ENCODE measurements around the gene IGFBPL1. TPM values are rescaled to one million over a fixed set of nuclear protein-coding genes. Genes with fewer than 3 reads are reported as not detected.

The IGFBPL1 gene
- polyA plus RNA-seq, 2 of the 4 experiments (the other 2 are of a cell fraction): 2.5 to 2.7 TPM

GRCh38 chr9:38391278-38392118 is 32.8 kb downstream of the IGFBPL1 start:
- 88% methylated on average over 18 of the region's 18 CpGs for WGBS (ENCODE audit: missing lambda C conversion rate)
- Histone ChIP-seq H3K4me1 (peaks cover 14% of the 10 kb centered on the region; the same call in 1 of the 3 replicates), H3K27ac (no peak overlapping the region; a peak in 5 of 6 replicates), H3K4me2 (peak overlapping the region; percentile 94), H3K9me3 (no peaks in the 10 kb centered on the region), H3K4me3 (peak overlapping the region; percentile 66)
- DNase-seq (ENCODE audit: low read depth in 1 of 2, low spot score in 1 of 2) (no peak), FAIRE-seq (no peak), ATAC-seq (no peak)
- ChIA-PET CTCF (interaction anchor here (0.7 to 3.9 kb wide), 5 partner anchors 9 to 476 kb away, joined by 3 to 18 read pairs (median 11); no protein-coding TSS in a partner anchor), POLR2A (interaction anchor here (0.6 kb wide), 1 partner anchor 907 kb away, joined by 4 read pairs; no protein-coding TSS in a partner anchor)
- TF ChIP-seq POLR2AphosphoS2 (conservative IDR thresholded peaks at IDR 0.05; ENCODE audit: low read length) (no peak), BHLHE40 (IDR thresholded peaks at IDR 0.05; ENCODE audit: low read depth, low read length) (no peak), RARB (CRISPR knock-in tag; IDR thresholded peaks at IDR 0.05) (no peak), HOXB13 (CRISPR knock-in tag; IDR thresholded peaks at IDR 0.05; ENCODE audit: low read depth) (no peak), FOSL2 (IDR thresholded peaks at IDR 0.05) (no peak), FOSL2 (CRISPR knock-in tag; IDR thresholded peaks at IDR 0.05) (no peak), CHD4 (IDR thresholded peaks at IDR 0.05; ENCODE audit: borderline replicate concordance) (no peak), FOSB (CRISPR knock-in tag; IDR thresholded peaks at IDR 0.05) (no peak), ELK1 (IDR thresholded peaks at IDR 0.05; ENCODE audit: low read depth, low read length) (no peak), ZSCAN20 (CRISPR knock-in tag; IDR thresholded peaks at IDR 0.05) (no peak), KDM5A (IDR thresholded peaks at IDR 0.05) (no peak)
- TF ChIP-seq, protein P1, sequence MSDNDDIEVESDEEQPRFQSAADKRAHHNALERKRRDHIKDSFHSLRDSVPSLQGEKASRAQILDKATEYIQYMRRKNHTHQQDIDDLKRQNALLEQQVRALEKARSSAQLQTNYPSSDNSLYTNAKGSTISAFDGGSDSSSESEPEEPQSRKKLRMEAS (IDR thresholded peaks at IDR 0.05): no peak
- TF ChIP-seq, protein P2, sequence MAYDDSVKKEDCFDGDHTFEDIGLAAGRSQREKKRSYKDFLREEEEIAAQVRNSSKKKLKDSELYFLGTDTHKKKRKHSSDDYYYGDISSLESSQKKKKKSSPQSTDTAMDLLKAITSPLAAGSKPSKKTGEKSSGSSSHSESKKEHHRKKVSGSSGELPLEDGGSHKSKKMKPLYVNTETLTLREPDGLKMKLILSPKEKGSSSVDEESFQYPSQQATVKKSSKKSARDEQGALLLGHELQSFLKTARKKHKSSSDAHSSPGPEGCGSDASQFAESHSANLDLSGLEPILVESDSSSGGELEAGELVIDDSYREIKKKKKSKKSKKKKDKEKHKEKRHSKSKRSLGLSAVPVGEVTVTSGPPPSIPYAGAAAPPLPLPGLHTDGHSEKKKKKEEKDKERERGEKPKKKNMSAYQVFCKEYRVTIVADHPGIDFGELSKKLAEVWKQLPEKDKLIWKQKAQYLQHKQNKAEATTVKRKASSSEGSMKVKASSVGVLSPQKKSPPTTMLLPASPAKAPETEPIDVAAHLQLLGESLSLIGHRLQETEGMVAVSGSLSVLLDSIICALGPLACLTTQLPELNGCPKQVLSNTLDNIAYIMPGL (CRISPR knock-in tag; IDR thresholded peaks at IDR 0.05; ENCODE audit: borderline replicate concordance): no peak
- TF ChIP-seq, protein P3, sequence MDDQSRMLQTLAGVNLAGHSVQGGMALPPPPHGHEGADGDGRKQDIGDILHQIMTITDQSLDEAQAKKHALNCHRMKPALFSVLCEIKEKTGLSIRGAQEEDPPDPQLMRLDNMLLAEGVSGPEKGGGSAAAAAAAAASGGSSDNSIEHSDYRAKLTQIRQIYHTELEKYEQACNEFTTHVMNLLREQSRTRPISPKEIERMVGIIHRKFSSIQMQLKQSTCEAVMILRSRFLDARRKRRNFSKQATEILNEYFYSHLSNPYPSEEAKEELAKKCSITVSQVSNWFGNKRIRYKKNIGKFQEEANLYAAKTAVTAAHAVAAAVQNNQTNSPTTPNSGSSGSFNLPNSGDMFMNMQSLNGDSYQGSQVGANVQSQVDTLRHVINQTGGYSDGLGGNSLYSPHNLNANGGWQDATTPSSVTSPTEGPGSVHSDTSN (IDR thresholded peaks at IDR 0.05): no peak
- TF ChIP-seq, protein P4, sequence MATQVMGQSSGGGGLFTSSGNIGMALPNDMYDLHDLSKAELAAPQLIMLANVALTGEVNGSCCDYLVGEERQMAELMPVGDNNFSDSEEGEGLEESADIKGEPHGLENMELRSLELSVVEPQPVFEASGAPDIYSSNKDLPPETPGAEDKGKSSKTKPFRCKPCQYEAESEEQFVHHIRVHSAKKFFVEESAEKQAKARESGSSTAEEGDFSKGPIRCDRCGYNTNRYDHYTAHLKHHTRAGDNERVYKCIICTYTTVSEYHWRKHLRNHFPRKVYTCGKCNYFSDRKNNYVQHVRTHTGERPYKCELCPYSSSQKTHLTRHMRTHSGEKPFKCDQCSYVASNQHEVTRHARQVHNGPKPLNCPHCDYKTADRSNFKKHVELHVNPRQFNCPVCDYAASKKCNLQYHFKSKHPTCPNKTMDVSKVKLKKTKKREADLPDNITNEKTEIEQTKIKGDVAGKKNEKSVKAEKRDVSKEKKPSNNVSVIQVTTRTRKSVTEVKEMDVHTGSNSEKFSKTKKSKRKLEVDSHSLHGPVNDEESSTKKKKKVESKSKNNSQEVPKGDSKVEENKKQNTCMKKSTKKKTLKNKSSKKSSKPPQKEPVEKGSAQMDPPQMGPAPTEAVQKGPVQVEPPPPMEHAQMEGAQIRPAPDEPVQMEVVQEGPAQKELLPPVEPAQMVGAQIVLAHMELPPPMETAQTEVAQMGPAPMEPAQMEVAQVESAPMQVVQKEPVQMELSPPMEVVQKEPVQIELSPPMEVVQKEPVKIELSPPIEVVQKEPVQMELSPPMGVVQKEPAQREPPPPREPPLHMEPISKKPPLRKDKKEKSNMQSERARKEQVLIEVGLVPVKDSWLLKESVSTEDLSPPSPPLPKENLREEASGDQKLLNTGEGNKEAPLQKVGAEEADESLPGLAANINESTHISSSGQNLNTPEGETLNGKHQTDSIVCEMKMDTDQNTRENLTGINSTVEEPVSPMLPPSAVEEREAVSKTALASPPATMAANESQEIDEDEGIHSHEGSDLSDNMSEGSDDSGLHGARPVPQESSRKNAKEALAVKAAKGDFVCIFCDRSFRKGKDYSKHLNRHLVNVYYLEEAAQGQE (IDR thresholded peaks at IDR 0.05): no peak

- DNase-seq (ENCODE audit: low read depth in 1 of 2, low spot score in 1 of 2) (no peak), ATAC-seq (no peak), FAIRE-seq (no peak)
- TF ChIP-seq HOXB5 (CRISPR knock-in tag; IDR thresholded peaks at IDR 0.05): no peak
- TF ChIP-seq ZFP36 (IDR thresholded peaks at IDR 0.05; ENCODE audit: borderline replicate concordance, partially characterized antibody): no peak
- no peak for TF ChIP-seq NR3C1 (IDR thresholded peaks at IDR 0.05)
- TF ChIP-seq KDM5A (IDR thresholded peaks at IDR 0.05): no peak
- TF ChIP-seq JUNB (IDR thresholded peaks at IDR 0.05): no peak
- no peak for TF ChIP-seq ZSCAN20 (CRISPR knock-in tag; IDR thresholded peaks at IDR 0.05)
- no peak for TF ChIP-seq HOXB13 (CRISPR knock-in tag; IDR thresholded peaks at IDR 0.05; ENCODE audit: low read depth)
- no peak for TF ChIP-seq ELK1 (IDR thresholded peaks at IDR 0.05; ENCODE audit: low read depth, low read length)
- TF ChIP-seq KDM1A (IDR thresholded peaks at IDR 0.05; ENCODE audit: low read depth): no peak
- TF ChIP-seq CHD4 (IDR thresholded peaks at IDR 0.05; ENCODE audit: borderline replicate concordance): no peak
- no peak for TF ChIP-seq ESRRA (IDR thresholded peaks at IDR 0.05; ENCODE audit: borderline replicate concordance, low read length)
- no peak for TF ChIP-seq MAFK (IDR thresholded peaks at IDR 0.05; ENCODE audit: partially characterized antibody)
- no peak for TF ChIP-seq NFE2L2 (conservative IDR thresholded peaks at IDR 0.05; ENCODE audit: low read length)
- CTCF ChIA-PET: interaction anchor here (0.7 to 3.9 kb wide), 5 partner anchors 10 to 476 kb away, joined by 3 to 18 read pairs (median 11); no protein-coding TSS in a partner anchor
- Histone ChIP-seq H3K4me2 (no peak overlapping the region), H3K9me3 (no peaks in the 10 kb centered on the region), H3K27ac (no peak overlapping the region), H3K4me1 (peaks cover 14% of the 10 kb centered on the region; the same call in 1 of the 3 replicates), H3K4me3 (no peak overlapping the region)
- POLR2A ChIA-PET: no interaction called here
- WGBS (ENCODE audit: missing lambda C conversion rate): 61% methylated on average over 5 of the region's 5 CpGs
Observed at GRCh38 chr9:38390851-38391250, 33.4 kb downstream of the IGFBPL1 start.
